PC-3 (cell line): ENCODE results near the gene BPGM. TPM values are rescaled to one million over a fixed set of nuclear protein-coding genes. Genes with fewer than 3 reads are reported as not detected.

Source experiments
- ATAC-seq: fragments of 200-7000 bp; cut with Tn5 transposase; 2 replicates; pipeline ENCODE4 v1.9.1; 2020; ENCODE audit warnings: mild to moderate bottlenecking, moderate library complexity
- BruUV-seq: library from RNA; stranded (reverse); fragments of 400-500 nt; replicated peaks from 2 replicates; lab custom pipeline; 2021; lab: Mats Ljungman, UMichigan
- CTCF ChIA-PET: fragments of 300-600 bp; sonication (Branson Sonifier 250); formaldehyde crosslinking; loops from one replicate; lab custom pipeline; 2022; ENCODE audit warnings: antibody characterized with exemption; lab: Charles Lee
- POLR2A ChIA-PET: fragments of 300-600 bp; sonication (Branson Sonifier 250); formaldehyde crosslinking; loops from one replicate; lab custom pipeline; 2022; ENCODE audit warnings: antibody characterized with exemption; ENCODE audit not compliant: unreplicated experiment; lab: Charles Lee
- DNase-seq: peaks from one replicate; pipeline ENCODE4 v3.0.0-alpha.2; 2015
- H2AFZ ChIP-seq: fragments of 300-600 bp; sonication (generic); 2 replicates; pipeline ENCODE4 v1.6.0; 2016; ENCODE audit warnings: antibody characterized with exemption, low read length
- H3F3A ChIP-seq: fragments of 300-600 bp; sonication (generic); one replicate; pipeline ENCODE4 v1.6.0; 2017; ENCODE audit warnings: antibody characterized with exemption, low read length, control low read depth, mild to moderate bottlenecking; ENCODE audit not compliant: unreplicated experiment
- H3K27ac ChIP-seq: fragments of 300-600 bp; sonication (generic); 2 replicates; pipeline ENCODE4 v1.5.1; 2016; ENCODE audit warnings: mild to moderate bottlenecking, low read length
- H3K27me3 ChIP-seq: fragments of 300-600 bp; sonication (generic); 2 replicates; pipeline ENCODE4 v1.6.1; 2016; ENCODE audit warnings: low read length, mixed read lengths
- H3K36me3 ChIP-seq: fragments of 300-600 bp; sonication (generic); 2 replicates; pipeline ENCODE4 v1.6.1; 2016; ENCODE audit warnings: low read depth, mixed run types, low read length, mixed read lengths
- H3K4me1 ChIP-seq: fragments of 300-600 bp; sonication (generic); 2 replicates; pipeline ENCODE4 v1.5.1; 2016; ENCODE audit warnings: low read length; ENCODE audit not compliant: insufficient read depth
- H3K4me2 ChIP-seq: fragments of 300-600 bp; sonication (generic); 2 replicates; pipeline ENCODE4 v1.6.0; 2016; ENCODE audit warnings: low read length
- H3K4me3 ChIP-seq: fragments of 300-600 bp; sonication (generic); 2 replicates; pipeline ENCODE4 v1.5.1; 2016; ENCODE audit warnings: mild to moderate bottlenecking, low read length, mixed read lengths
- H3K79me2 ChIP-seq: fragments of 300-600 bp; sonication (generic); 2 replicates; pipeline ENCODE4 v1.6.1; 2017; ENCODE audit warnings: low read length, mixed read lengths
- H3K9ac ChIP-seq: fragments of 300-600 bp; sonication (generic); 2 replicates; pipeline ENCODE4 v1.6.0; 2016; ENCODE audit warnings: mild to moderate bottlenecking, low read length
- H3K9me2 ChIP-seq: fragments of 300-600 bp; sonication (generic); replicated peaks from 2 replicates; pipeline ENCODE4 v1.6.1; 2016; ENCODE audit warnings: mixed run types, low read length, mixed read lengths
- H3K9me3 ChIP-seq: fragments of 300-600 bp; sonication (generic); 2 replicates; pipeline ENCODE4 v1.6.1; 2016; ENCODE audit warnings: low read length, mixed read lengths
- H4K20me1 ChIP-seq: fragments of 300-600 bp; sonication (generic); 2 replicates; pipeline ENCODE4 v1.6.1; 2016; ENCODE audit warnings: low read length, mixed read lengths
- CTCF ChIP-seq: fragments of 300-600 bp; sonication (generic); conservative IDR thresholded peaks from 2 replicates; pipeline ENCODE4 v1.5.1; 2017; ENCODE audit warnings: antibody characterized with exemption, low read depth, mild to moderate bottlenecking, low read length
- EZH2 ChIP-seq: fragments of 300-600 bp; sonication (generic); IDR thresholded peaks from one replicate; pipeline ENCODE4 v1.6.1; 2017; ENCODE audit warnings: antibody characterized with exemption, mild to moderate bottlenecking, low read length; ENCODE audit not compliant: unreplicated experiment
- EZH2phosphoT487 ChIP-seq: fragments of 300-600 bp; sonication (generic); IDR thresholded peaks from 2 replicates; pipeline ENCODE4 v1.6.1; 2018; ENCODE audit warnings: mild to moderate bottlenecking, antibody characterized with exemption, low read length, borderline replicate concordance
- intact Hi-C: fragments of 100-400 bp; cut with micrococcal nuclease; formaldehyde crosslinking; loops from 2 replicates; pipeline ENCODE4 v1.9.0; 2023
- total RNA-seq: library from RNA; depleted of rRNA; stranded (reverse); fragments of >200 nt; gene quantifications from 2 replicates; pipeline ENCODE4 v1.2.3, GENCODE V29; 2014

The BPGM gene
- total RNA-seq, 1 experiment from 2014 or later = 14.6 TPM

- Histone ChIP-seq H3K4me3 (no peak overlapping the region), H3K27ac (no peak overlapping the region), H3F3A (no peaks in the 10 kb centered on the region), H3K4me2 (no peak overlapping the region), H3K9me2 (no peaks in the 10 kb centered on the region), H3K9me3 (no peaks in the 10 kb centered on the region), H3K79me2 (no peaks in the 10 kb centered on the region), H3K4me1 (no peaks in the 10 kb centered on the region), H4K20me1 (no peaks in the 10 kb centered on the region), H3K27me3 (no peaks in the 10 kb centered on the region), H3K9ac (no peak overlapping the region), H3K36me3 (no peaks in the 10 kb centered on the region), H2AFZ (no peak overlapping the region)
- ATAC-seq = no peak
- ChIA-PET POLR2A (no interaction called here), CTCF (interaction anchor here (0.6 kb wide), 1 partner anchor 10 kb away, joined by 9 read pairs; no protein-coding TSS in a partner anchor)
- intact Hi-C loops = no loop called here
- BruUV-seq = no TSS peak
- TF ChIP-seq EZH2 (no peak), EZH2phosphoT487 (no peak), CTCF (no peak)
- no peak for DNase-seq
These were observed 73.7 kb downstream of the BPGM start for GRCh38 chr7:134720091-134720935.

- H3K27me3 ChIP-seq = no peaks in the 10 kb centered on the region
- no peaks in the 10 kb centered on the region for H3K9me2 ChIP-seq
- H3K9ac ChIP-seq = no peak overlapping the region
- ChIA-PET CTCF (no interaction called here), POLR2A (no interaction called here)
- no peak overlapping the region for H2AFZ ChIP-seq
- H3F3A ChIP-seq = no peaks in the 10 kb centered on the region
- no peaks in the 10 kb centered on the region for H3K36me3 ChIP-seq
- H3K4me3 ChIP-seq = no peak overlapping the region
- H3K27ac ChIP-seq = no peak overlapping the region
- ATAC-seq = no peak
- no peaks in the 10 kb centered on the region for H3K79me2 ChIP-seq
- no peaks in the 10 kb centered on the region for H4K20me1 ChIP-seq
- H3K9me3 ChIP-seq = no peaks in the 10 kb centered on the region
- DNase-seq = no peak
- intact Hi-C loops = no loop called here
- TF ChIP-seq EZH2phosphoT487 (no peak), EZH2 (no peak), CTCF (no peak)
- H3K4me1 ChIP-seq = no peaks in the 10 kb centered on the region
- H3K4me2 ChIP-seq = no peak overlapping the region
- BruUV-seq = no TSS peak
These were observed 74.5 kb downstream of the BPGM start for GRCh38 chr7:134721171-134721570.

GRCh38 chr7:134722786-134723322, 76.2 kb downstream of the BPGM start:
- Histone ChIP-seq H3K36me3 (no peaks in the 10 kb centered on the region), H3K79me2 (no peaks in the 10 kb centered on the region), H3K27ac (no peak overlapping the region), H3K9me3 (no peaks in the 10 kb centered on the region), H3K4me2 (no peak overlapping the region), H3K4me3 (no peak overlapping the region), H2AFZ (no peak overlapping the region), H3F3A (no peaks in the 10 kb centered on the region), H3K9ac (no peak overlapping the region), H4K20me1 (no peaks in the 10 kb centered on the region), H3K9me2 (no peaks in the 10 kb centered on the region), H3K4me1 (no peaks in the 10 kb centered on the region), H3K27me3 (no peaks in the 10 kb centered on the region)
- POLR2A ChIA-PET = no interaction called here
- DNase-seq = no peak
- CTCF ChIA-PET = interaction anchor here (0.8 kb wide), 1 partner anchor 22 kb away, joined by 3 read pairs; no protein-coding TSS in a partner anchor
- TF ChIP-seq EZH2phosphoT487 = no peak
- no peak for TF ChIP-seq EZH2
- no peak for TF ChIP-seq CTCF
- intact Hi-C loops = no loop called here
- no peak for ATAC-seq
- no TSS peak for BruUV-seq
